Prostate gland (tissue), 2 donors: Measurements from ENCODE around the gene TPSD1. TPM values are rescaled to one million over a fixed set of nuclear protein-coding genes. Genes with fewer than 3 reads are reported as not detected.

ENCODE experiments used
- DNase-seq: peaks from one replicate; pipeline ENCODE4 v3.0.0-alpha.2; 2019; ENCODE audit warnings: low spot score
- H3K27ac ChIP-seq, 2 donors: fragments of 200-600 bp; sonication (generic); 2 replicates each; pipeline ENCODE4 v1.5.1; 2017 to 2019
- H3K27me3 ChIP-seq: fragments of 200-600 bp; sonication (generic); replicated peaks from 2 replicates; pipeline ENCODE4 v1.5.1; 2019; ENCODE audit not compliant: insufficient read depth
- H3K36me3 ChIP-seq, 2 donors: fragments of 200-600 bp; sonication (generic); 1 replicate in 1 of 2; 2 replicates in 1 of 2; pipeline versions ENCODE4 v1.5.1 to v1.8.1; 2017 to 2019
- H3K4me1 ChIP-seq: fragments of 200-600 bp; sonication (generic); replicated peaks from 2 replicates; pipeline ENCODE4 v1.5.1; 2019
- H3K4me3 ChIP-seq, 2 donors: fragments of 200-600 bp; sonication (generic); 2 replicates each; pipeline ENCODE4 v1.5.1; 2017 to 2019
- H3K9me3 ChIP-seq: fragments of 200-600 bp; sonication (generic); 2 replicates; pipeline ENCODE4 v1.5.1; 2017
- POLR2A ChIP-seq: fragments of 450-650 bp; IDR thresholded peaks from one replicate; pipeline ENCODE4 v1.6.1; 2016; ENCODE audit warnings: antibody characterized with exemption, mild to moderate bottlenecking
- POLR2AphosphoS5 ChIP-seq: sonication (generic); formaldehyde crosslinking; IDR thresholded peaks from one replicate; pipeline ENCODE4 v1.6.1; 2017; ENCODE audit warnings: antibody characterized with exemption
- WGBS: methylation state at CpG from one replicate; pipeline ENCODE4 v1.1.5; 2018; 5-methylcytosine and 5-hydroxymethylcytosine counted together
- intact Hi-C: fragments of 100-400 bp; cut with DNase I; formaldehyde crosslinking; loops from one replicate; pipeline ENCODE4 v1.14.2; 2022
- total RNA-seq, 2 donors: library from RNA; depleted of rRNA; stranded (reverse); fragments of >200 nt; gene quantifications; one replicate each; pipeline ENCODE4 v1.1.0, GENCODE V29; 2016
- TF ChIP-seq, protein P1 (sequence below), 4 experiments: fragments of 200-600 bp in 2 of 4; fragments of 450-650 bp in 2 of 4; sonication (generic) in 2 of 4; IDR thresholded peaks; 1 replicate in 3 of 4; 2 replicates in 1 of 4; pipeline ENCODE4 v1.5.1; 2016 to 2019; ENCODE audit warnings: antibody characterized with exemption in 4 of 4, mild to moderate bottlenecking in 2 of 4, moderate library complexity in 2 of 4

TPSD1 gene
- total RNA-seq, 2 donors from 2014 or later, result 0.82 to 1.9 TPM

DNA sequence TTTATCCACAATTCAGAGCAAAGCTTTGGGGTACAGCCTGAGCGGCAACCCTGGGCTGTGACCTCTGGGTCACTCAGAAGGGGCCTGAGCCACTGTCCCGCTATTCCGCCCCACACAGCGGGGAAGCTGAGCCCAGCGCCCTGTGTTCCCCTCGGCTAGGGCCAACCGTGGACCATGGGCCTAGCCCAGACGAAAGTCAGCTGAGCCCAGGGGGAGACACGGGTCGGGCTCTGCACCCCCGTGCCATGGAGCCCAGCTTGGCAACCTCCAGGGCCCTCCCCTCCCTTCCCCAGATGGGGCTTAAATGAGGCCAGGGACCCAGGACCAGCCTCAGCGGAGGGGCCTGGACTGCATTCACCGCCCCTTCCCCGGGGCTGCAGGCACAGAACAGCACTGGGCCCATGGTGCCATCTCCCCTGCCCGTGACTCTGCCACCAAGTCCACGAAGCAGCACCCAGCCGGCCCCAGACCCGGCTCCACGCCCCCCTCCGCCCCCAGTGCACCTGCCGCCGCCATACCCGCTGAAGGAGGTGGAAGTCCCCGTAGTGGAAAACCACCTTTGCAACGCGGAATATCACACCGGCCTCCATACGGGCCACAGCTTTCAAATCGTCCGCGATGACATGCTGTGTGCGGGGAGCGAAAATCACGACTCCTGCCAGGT lies 1.8 kb downstream of the TPSD1 start:
- TF ChIP-seq POLR2AphosphoS5, result no peak
- no peak for TF ChIP-seq POLR2A
- TF ChIP-seq, protein P1, sequence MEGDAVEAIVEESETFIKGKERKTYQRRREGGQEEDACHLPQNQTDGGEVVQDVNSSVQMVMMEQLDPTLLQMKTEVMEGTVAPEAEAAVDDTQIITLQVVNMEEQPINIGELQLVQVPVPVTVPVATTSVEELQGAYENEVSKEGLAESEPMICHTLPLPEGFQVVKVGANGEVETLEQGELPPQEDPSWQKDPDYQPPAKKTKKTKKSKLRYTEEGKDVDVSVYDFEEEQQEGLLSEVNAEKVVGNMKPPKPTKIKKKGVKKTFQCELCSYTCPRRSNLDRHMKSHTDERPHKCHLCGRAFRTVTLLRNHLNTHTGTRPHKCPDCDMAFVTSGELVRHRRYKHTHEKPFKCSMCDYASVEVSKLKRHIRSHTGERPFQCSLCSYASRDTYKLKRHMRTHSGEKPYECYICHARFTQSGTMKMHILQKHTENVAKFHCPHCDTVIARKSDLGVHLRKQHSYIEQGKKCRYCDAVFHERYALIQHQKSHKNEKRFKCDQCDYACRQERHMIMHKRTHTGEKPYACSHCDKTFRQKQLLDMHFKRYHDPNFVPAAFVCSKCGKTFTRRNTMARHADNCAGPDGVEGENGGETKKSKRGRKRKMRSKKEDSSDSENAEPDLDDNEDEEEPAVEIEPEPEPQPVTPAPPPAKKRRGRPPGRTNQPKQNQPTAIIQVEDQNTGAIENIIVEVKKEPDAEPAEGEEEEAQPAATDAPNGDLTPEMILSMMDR (IDR thresholded peaks at IDR 0.05), result no peak
- Histone ChIP-seq H3K36me3 (no peaks in the 10 kb centered on the region), H3K9me3 (no peaks in the 10 kb centered on the region), H3K4me1 (no peaks in the 10 kb centered on the region), H3K27me3 (peaks cover 21% of the 10 kb centered on the region), H3K27ac (no peak overlapping the region), H3K4me3 (no peak overlapping the region)
- WGBS, result 78% methylated on average over 31 of the region's 34 CpGs
- intact Hi-C loops, result no loop called here
- DNase-seq, result no peak

DNA sequence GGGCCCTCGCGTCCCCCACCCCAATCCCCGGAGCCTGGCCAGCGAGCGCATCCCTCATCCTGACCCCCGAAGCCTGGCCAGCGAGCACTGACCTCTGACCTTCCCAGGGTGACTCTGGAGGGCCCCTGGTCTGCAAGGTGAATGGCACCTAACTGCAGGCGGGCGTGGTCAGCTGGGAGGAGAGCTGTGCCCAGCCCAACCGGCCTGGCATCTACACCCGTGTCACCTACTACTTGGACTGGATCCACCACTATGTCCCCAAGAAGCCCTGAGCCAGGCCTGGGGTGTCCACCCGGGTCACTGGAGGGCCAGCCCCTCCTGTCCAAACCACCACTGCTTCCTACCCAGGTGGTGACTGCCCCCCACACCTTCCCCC lies 2.3 kb downstream of the TPSD1 start:
- no peaks in the 10 kb centered on the region for H3K36me3 ChIP-seq
- no peak overlapping the region for H3K4me3 ChIP-seq
- WGBS, result 65% methylated on average over 12 of the region's 12 CpGs
- no peaks in the 10 kb centered on the region for H3K4me1 ChIP-seq
- TF ChIP-seq POLR2A, result no peak
- no peak overlapping the region for H3K27ac ChIP-seq
- no peaks in the 10 kb centered on the region for H3K9me3 ChIP-seq
- intact Hi-C loops, result no loop called here
- H3K27me3 ChIP-seq, result peaks cover 21% of the 10 kb centered on the region
- no peak for DNase-seq

DNA sequence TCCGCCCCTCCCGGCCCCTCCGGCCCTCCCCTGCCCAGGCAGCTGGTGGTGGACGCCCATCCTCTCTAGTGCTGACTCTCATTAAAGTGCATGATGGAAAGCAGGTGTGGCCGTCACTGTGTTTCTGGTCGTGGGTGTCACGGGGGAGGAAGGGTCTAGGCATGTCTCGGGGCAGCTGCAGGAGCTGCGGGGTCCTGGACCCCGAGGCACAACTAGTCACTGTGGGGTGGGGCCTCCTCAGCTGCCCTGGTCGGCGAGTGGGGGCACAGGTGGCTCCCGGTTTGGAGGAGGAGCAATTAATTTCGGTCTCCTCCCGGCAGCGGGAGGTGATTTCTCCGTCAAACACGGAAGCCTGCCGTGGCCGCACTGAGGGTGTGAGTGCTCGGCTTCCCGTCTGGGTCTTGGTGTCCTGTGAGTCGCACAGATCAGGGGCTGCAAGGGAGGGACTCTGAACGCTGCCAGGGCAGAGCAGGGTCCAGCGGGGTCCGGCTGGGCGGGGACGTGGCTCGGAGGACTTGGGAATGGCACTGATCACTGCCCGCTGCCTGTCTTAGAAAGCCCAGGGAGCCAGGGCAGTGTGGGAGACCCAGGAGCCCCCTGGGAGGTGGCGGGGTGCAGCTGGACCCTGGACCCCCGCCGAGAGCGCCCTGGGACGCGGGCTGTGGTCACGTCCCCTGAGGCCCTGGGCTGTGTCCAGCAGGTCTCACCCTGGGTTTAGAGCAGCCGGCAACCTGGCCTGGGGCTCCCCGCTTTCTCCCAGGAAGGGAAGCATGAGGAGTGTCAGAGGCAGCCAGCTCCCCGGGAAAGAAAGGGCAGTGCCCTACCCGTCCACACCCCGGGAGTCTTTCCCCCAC lies 3.3 kb downstream of the TPSD1 start:
- intact Hi-C loops, result no loop called here
- no peak for DNase-seq
- Histone ChIP-seq H3K4me1 (no peaks in the 10 kb centered on the region), H3K27me3 (peaks cover 21% of the 10 kb centered on the region), H3K9me3 (no peaks in the 10 kb centered on the region), H3K27ac (no peak overlapping the region), H3K4me3 (no peak overlapping the region), H3K36me3 (no peaks in the 10 kb centered on the region)
- TF ChIP-seq, protein P1 (IDR thresholded peaks at IDR 0.05), result no peak
- no peak for TF ChIP-seq POLR2A
- no peak for TF ChIP-seq POLR2AphosphoS5
- WGBS, result 16% methylated on average over 22 of the region's 42 CpGs

DNA sequence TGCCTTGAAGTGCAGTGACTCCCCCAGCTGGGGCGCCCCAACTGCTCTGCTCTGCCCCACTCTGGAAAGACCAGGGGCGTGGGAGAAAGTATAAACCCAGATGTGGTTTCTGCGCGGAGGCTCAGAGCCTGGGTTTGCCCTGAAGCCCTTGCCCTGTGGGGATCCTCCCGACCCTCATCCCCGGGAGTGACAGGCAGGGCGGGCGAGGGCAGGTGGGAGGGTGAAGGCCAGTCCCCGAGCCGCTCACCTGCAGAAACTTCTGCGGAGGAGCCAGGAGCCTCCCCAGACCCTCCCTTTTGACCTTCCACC lies 3.8 kb downstream of the TPSD1 start:
- no peak overlapping the region for H3K4me3 ChIP-seq
- intact Hi-C loops, result no loop called here
- DNase-seq, result no peak
- H3K27ac ChIP-seq, result no peak overlapping the region
- TF ChIP-seq, protein P1 (IDR thresholded peaks at IDR 0.05), result no peak
- TF ChIP-seq POLR2AphosphoS5 (no peak), POLR2A (no peak)
- H3K9me3 ChIP-seq, result no peaks in the 10 kb centered on the region
- no peaks in the 10 kb centered on the region for H3K4me1 ChIP-seq
- H3K27me3 ChIP-seq, result peaks cover 21% of the 10 kb centered on the region
- H3K36me3 ChIP-seq, result no peaks in the 10 kb centered on the region
- WGBS, result 38% methylated on average over 11 of the region's 11 CpGs

DNA sequence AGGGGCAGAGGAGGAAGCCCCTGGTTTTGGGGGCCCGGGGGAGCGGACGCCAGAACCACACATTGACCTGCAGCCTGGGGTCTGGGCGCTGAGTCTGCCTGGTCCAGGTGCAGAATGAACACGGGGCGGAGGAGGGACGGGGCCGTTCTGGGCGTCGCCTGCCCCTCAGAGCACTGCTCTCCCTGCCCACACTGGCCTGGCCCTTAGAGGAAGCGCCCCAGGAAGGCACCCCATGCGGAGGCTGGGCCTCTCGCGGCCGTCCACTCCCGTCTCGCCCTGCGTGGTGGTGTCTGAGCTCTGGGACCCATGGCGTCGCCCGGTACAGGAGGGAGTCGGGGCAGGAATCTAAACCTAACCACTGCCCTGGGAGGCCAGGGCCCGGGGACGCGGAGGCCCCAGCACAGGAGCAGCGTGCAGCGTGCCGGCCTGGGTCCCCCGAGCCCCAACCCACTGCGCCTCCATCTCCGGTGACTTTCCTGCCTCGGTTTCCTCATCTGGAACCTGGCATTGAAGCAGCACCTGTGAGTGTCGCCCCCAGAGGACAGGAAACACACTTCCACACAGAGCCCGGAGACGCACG lies 4.3 kb downstream of the TPSD1 start:
- no peak for DNase-seq
- Histone ChIP-seq H3K4me1 (no peaks in the 10 kb centered on the region), H3K27ac (no peak overlapping the region), H3K36me3 (no peaks in the 10 kb centered on the region), H3K4me3 (no peak overlapping the region), H3K9me3 (no peaks in the 10 kb centered on the region), H3K27me3 (peaks cover 21% of the 10 kb centered on the region)
- no peak for TF ChIP-seq POLR2A
- TF ChIP-seq, protein P1 (IDR thresholded peaks at IDR 0.05), result no peak
- WGBS, result 73% methylated on average over 34 of the region's 36 CpGs
- intact Hi-C loops, result no loop called here
